Stimulated activated CD8-positive, alpha-beta memory T cell treated with anti-CD3 and anti-CD28 coated beads, Interleukin-15, amount 100 ng/mL, for 24 hours (primary cell): Measurements from ENCODE around the gene PID1.
"Not testable (repeated sequence)": the region's sequence is repeated elsewhere in the genome, so short reads cannot be mapped to it uniquely, and the experiment has no call there.

Experiments used
- DNase-seq: peaks from one replicate; pipeline ENCODE4 v3.0.0-alpha.2; 2020; ENCODE audit warnings: low read depth

Gene PID1

DNA sequence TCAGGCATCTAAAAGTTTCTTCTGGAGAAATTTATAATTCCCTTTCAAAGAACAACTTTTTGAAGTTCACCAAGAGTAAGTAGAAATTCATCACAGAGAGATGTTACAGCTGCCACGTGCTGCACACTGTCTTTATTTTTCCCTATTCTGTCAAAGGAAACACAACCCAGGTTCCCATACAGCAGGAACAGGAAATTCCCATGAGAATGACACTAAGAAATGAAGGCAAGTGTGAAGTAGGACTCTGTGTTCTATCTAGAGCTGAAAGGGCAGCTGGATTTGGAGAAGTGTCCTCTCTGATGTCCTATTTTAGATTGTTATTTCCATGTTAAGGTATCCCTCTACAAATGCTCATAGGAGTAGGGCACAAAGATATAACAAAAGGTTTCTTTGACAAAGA, 58.8 kb downstream of the PID1 start:
- DNase-seq: no peak

DNA sequence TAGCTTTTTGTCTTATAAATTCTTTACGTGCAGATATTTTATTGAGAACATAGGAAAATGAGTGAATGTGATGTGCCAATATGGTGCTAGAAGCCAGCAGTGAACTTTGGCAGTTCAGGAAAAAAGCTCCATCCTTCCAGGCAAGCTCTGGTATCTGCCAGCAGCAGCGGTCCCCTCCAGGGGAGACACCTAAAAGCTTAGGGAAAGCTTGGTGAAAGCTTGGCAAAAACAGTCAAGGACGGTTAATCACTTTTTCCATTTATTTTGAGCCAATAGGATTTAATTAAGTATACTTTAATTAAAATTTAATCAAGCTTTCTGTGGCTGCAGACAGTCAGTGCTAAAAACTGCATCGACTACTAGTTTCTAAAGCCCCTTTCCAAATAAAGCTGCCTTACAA, 60.4 kb downstream of the PID1 start:
- DNase-seq: no peak

DNA sequence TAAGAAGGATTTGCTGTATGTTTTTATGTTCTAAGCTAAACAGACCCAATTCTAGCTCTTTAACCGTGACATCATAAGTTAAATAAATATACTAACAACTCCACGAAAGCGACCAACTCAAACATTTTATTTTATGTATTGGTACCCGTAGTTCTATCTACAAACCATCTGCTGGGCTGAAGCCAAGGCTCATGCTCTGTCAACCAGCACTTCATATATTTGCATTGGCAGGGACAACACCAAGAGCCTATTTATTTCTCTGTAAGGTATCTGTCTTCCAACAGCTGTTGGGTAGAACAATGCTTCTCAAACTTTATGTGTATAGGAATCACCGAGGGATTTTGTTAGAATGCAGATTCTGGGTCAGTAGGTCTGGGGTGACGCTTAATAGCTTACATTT, 64.5 kb downstream of the PID1 start:
- no peak for DNase-seq

GRCh38 chr2:229205704-229206103, 65.4 kb downstream of the PID1 start:
- DNase-seq: no peak

DNA sequence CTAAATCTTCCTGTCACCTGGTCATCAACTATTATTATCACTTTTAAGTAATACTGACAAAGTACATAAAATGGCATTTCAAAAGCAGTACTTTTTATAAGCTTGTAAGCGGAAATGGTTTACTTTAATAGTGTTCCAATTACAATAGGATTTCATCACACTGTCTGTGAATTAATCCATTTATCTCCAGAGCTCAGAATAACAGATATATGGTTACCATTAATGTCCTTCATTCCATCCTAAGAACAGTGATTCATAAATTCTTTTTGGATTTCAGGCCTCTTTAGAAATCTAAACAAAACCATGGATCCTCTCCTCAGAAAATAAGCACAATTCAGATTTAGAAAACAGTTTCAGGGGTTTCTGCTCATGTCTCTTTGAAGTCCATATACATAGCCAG, 68.4 kb downstream of the PID1 start:
- DNase-seq: no peak

GRCh38 chr2:229201521-229201920, 69.6 kb downstream of the PID1 start:
- DNase-seq: no peak

GRCh38 chr2:229199267-229199666, 71.8 kb downstream of the PID1 start:
- DNase-seq: no peak

DNA sequence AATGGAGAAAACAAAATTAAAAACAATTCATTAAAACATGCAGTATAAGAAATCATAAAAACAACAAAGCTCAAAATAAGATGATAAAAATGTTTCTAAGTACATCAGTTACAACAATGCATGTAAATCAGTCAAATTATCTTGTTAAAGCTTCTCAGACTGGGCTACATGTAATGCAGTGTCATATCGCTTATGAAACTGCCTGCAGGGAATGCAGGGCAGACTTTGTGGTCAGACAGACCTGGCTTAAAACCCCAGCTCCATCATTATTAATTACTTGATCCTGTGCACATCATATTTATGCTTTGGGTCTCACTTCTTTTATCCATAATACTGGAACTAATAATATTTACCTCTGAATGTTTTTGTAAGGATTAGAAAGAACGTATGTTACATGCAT, 74.6 kb downstream of the PID1 start:
- DNase-seq: no peak

DNA sequence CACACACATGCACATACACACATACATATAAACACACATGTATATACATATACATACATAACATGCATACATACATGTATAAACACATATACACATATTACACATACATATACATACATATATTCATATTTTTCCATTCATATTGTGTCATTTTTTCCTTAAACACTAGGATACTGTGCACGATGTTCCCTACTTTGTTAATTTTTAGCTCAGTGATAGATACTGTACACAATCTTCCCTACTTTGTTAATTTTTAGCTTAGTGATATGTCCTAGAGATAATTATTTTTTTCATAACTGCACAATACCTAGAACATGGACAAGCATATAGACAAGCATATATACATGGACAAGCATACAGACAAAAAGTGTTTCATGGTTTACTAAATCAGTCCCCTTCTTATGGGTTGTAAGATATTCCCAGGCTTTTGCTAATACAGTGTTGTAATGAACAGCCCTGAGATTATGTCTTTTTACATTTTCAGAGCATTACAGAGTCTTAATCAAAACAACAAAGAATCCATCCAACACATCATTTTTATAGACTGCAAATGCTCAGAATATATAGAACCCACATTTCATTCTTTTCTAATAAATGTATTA, 75.6 kb downstream of the PID1 start:
- DNase-seq: no peak

DNA sequence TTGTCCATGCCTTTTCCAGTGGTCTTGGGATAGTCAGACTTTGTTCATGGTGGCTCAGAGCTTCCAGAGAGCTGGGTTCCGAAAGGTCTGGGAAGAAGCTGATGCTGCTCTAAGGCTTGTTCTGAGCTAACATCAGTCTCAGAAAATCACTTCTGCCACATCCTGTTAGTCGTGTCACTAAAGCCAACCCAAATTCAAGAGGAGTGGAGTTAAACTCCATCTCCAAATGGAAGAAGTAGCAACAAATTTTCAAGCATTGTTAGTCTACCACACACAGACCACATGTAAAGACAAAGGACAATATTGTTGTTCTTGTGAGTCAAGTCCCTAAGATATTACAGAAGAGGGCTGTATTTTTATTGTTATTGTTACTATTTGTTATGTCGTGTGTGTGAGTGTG, 77.8 kb downstream of the PID1 start:
- DNase-seq: no peak

- DNase-seq: no peak
These were observed 79.7 kb downstream of the PID1 start for GRCh38 chr2:229191413-229191812.

DNA sequence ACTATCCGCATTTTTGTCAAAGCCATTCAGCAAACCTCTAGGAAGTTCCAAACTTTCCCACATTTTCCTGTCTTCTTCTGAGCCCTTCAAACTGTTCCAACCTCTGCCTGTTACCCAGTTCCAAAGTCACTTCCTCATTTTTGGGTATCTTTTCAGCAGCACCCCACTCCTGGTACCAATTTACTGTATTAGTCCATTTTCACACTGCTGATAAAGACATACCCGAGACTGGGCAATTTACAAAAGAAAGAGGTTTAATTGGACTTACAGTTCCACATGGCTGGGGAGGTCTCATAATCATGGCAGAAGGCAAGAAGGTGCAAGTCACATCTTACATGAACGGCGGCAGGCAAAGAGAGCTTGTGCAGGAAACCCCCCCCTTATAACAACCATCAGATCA, 84.0 kb downstream of the PID1 start:
- DNase-seq: not testable (repeated sequence)

GRCh38 chr2:229181641-229182040, 89.4 kb downstream of the PID1 start:
- no peak for DNase-seq

DNA sequence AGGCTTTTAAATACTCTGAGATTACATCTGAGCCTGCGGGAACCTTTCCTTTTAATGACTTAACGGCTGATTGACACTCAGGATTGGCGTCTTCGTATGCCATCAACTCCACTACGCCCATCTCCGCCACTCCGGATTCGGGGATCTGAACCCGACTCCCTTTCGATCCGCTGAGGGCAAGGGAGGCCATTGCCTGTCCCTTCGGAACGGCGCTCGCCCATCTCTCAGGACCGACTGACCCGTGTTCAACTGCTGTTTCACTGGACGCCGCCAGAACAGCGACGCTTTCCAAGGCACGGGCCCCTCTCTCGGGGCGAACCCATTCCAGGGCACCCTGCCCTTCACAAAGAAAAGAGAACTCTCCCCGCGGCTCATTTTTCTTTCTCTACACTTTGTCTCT, 90.4 kb downstream of the PID1 start:
- no peak for DNase-seq

GRCh38 chr2:229179628-229180027, 91.5 kb downstream of the PID1 start:
- no peak for DNase-seq

GRCh38 chr2:229178706-229179105, 92.4 kb downstream of the PID1 start:
- no peak for DNase-seq

DNA sequence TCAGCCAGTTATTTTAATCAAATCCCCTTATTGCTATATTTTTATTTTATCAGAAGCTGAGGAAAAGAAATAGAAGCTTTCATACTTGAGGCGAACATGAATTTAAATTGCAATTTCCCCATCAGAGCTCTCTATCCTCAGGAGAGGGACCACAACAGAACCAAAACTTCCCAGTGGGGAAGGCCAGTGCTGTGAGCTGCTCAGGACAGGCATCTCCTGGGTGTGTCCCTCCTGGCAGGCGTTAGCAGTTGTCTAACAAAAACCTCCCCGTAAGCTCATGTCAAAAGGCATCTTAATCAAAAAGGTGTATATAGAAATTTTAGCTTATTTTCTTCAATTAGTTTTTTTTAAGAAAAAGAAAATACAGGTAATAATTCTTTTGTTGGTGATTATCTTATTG, 93.0 kb downstream of the PID1 start:
- DNase-seq: no peak

GRCh38 chr2:229176136-229176535, 95.0 kb downstream of the PID1 start:
- no peak for DNase-seq

- DNase-seq: no peak
These were observed 95.6 kb downstream of the PID1 start for GRCh38 chr2:229175497-229175863.

DNA sequence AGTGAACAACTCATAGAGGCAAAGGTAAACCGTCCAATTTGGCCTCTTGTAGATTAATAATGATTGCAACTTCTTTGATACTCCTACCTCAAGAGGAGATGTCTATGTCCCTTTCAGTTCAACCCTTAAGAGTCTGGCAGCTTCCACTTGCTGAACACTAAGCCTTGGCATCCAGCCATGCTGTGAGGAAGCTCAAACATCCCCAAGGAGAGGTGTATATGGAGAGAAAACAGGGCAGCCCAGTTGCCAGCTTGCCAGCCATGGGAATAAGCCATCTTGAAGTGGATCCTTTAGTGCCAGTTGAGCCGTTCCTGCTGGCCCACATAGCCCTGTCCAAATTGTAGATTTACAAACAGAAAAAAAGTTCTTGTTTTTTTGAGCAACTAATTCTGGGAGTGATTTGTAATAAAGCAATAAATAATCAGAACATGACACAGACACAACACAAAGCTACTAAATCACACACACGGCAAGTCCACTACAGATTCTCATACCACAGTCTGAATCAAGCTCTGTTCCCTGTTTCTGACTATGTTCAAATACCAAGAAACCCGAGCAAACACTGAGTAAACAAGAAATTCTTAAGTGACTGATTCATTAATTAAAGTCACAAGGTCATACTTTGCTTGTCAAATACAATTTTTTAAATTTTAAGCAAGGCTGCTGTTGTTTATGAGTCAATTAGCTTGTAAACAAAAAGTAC, 96.1 kb downstream of the PID1 start:
- no peak for DNase-seq

- DNase-seq: no peak
These were observed 97.2 kb downstream of the PID1 start for GRCh38 chr2:229173825-229174359.

DNA sequence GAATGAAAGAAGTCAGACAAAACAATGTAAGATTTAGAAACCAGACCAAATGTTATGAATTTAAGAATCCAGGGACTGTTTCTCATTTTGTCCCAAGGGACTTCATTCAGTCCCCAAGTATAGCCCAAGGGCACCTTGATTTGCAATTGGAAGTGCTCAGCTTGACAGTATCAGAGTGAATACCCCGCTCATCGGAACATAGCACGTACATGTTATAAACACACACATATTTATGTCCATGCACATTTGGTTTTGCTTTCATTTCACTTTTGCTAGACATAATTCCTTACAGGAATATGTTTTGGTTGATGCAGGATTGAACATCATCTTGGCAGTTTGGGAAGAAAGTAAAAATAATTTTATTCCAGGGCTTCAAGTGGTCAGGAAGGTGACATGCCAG, 100.2 kb downstream of the PID1 start:
- DNase-seq: no peak

DNA sequence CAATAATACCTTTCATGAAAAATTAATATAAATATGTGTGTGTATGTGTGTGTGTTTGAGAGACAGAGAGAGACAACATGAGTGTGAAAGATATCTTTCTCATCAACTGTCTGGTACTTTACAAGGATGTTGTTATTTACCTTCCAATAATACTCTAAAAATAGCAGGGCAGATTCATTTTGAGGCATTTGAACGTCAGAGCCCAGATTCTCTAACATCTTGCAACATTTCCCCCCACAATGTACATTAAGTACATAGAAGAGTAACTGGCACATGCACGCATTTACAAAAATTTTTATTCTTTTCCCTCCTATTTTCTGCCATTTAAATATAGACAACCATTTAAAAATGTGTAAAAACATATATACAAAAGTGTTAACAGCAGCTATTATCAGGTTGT, 100.9 kb downstream of the PID1 start:
- no peak for DNase-seq

DNA sequence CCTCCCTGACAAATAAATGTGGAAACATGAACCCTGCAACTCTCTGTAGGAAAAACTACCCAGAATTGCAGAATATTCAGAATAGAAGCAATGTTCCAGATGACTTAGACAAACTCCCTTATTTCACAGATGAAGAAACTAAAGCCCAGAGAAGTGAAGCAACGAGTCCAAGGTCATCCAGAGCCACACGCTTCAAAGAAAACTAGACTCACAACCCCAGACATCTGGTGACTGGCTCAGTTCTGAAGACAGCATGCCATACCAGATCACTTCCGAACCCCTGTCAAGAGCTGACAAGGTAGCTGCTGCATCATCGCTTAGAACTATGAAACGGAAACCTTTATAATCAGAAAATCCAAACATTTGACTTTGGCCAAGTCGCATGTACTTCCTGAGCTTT, 101.3 kb downstream of the PID1 start:
- DNase-seq: no peak
